ENCODE data around the gene SEMA5A.

GRCh38 chr5:9343146-9343850 lies 202.6 kb downstream of the SEMA5A start:
- TF ChIP-seq CTCF (IDR thresholded peaks at IDR 0.05) = no peak
- TF ChIP-seq POLR2A (IDR thresholded peaks at IDR 0.05) = no peak
